HG03442 (cell line): Measurements from ENCODE around the gene MFNG.

Source experiments
- ATAC-seq: cut with Tn5 transposase; IDR thresholded peaks from one replicate; pipeline ENCODE4 v1.9.1; 2021; ENCODE audit warnings: mild to moderate bottlenecking, moderate library complexity; ENCODE audit not compliant: unreplicated experiment

The MFNG gene

DNA sequence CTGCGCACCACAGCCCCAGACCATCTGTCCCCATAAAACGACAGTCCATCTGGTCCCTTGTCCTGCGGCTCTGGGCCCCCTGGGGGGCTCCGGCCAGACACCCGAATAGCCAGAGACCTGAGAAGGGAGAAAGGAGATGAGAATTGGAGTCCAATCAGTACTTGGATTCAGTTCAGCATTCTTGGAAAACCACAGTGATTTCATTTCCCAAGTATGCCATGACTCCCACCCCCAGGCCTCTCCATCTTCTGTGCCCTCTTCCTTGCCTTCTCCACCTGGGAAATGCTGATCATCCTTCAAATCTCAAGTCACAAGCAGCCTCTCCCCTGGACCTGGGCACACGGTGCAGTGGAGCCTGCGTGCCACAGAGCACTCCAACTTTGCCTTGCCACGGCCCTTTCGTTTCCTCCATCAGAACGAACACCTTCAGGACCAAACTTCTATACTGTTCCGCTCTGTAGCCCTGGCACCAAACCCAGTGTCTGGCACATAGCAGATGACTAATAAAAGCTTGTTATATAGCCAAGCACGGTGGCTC lies 10.9 kb upstream of the MFNG start:
- no peak for ATAC-seq

DNA sequence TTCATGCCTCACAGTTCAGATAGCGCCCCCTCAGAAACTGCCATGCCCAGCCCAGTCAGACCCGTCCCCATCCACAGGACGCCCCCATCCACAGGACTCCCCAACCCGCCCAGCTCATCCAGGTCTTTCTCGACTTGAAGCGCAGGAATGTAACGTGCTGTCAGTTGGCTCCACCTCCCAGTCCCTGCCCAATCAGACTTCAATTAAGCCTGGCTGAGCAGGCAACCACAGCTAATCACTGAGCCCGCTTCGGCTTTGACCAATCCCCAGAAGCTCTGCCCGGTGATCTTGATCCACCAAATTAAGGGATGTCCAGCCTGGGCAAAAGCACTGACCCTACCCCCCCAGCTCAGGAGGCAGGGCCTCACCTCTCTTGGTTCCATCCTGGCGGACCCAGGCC lies 10.5 kb upstream of the MFNG start:
- no peak for ATAC-seq

DNA sequence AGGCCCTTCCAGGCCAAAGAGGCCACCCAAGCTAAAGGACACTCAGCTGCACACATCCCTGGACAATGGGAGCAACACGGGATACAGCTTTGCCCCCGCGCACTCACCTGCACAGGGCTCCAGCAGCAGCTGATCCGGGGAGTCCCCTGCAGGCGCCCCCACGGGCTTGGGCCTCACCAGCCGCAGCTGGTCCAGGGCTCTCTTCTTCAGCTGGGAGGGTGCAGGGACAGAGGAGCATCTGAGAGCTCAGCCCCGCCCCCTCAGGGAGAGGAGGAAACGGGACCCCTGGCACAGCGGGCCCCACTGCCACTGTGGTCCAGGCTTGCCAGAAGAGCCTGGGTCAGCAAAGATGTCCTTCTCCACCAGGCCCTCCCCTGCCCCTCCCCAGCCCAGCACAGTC lies 7.8 kb upstream of the MFNG start:
- ATAC-seq, result no peak

DNA sequence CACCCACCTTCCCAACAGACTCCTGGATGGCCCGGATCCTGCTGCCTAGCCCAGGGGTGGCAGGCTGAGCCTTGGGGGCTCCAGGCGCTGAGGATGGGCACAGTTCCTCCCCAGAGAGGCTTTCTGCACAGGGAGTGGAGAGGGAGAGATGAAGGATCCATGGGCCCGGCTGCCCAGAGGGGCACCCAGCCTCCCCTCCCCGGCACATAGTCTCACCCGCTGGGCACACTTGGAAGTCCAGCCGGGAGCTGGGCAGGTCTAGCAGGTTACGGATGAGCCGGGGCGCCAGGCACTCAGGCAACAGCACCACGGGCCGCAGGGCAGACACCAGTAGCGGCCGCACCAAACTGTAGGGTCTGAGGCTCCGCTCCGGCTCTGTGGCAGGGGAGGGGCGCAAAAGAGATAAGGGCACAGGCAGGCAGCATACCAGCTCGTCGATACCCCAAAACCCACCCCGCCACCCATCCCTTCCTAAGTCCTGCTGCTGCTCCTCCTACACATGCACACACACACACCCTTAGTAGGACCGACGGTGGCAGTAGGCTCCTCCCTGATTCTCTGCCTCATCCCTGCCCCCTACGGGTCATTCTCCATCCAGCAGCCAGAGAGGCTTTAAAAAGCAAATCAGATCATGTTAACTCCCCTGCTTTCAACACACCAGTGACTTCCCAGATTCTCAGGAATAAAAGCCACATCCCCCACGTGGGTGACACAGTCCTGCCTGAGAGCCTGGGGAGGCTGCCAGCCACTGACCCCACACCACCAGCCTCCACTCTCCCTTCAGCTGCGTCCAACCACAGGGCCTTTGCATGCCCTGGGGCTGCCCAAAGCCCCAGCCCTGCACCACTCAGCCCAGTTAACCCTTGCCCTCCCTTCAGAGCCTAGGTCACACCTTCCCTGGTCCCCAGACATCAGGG lies 6.5 kb upstream of the MFNG start:
- ATAC-seq, result no peak

DNA sequence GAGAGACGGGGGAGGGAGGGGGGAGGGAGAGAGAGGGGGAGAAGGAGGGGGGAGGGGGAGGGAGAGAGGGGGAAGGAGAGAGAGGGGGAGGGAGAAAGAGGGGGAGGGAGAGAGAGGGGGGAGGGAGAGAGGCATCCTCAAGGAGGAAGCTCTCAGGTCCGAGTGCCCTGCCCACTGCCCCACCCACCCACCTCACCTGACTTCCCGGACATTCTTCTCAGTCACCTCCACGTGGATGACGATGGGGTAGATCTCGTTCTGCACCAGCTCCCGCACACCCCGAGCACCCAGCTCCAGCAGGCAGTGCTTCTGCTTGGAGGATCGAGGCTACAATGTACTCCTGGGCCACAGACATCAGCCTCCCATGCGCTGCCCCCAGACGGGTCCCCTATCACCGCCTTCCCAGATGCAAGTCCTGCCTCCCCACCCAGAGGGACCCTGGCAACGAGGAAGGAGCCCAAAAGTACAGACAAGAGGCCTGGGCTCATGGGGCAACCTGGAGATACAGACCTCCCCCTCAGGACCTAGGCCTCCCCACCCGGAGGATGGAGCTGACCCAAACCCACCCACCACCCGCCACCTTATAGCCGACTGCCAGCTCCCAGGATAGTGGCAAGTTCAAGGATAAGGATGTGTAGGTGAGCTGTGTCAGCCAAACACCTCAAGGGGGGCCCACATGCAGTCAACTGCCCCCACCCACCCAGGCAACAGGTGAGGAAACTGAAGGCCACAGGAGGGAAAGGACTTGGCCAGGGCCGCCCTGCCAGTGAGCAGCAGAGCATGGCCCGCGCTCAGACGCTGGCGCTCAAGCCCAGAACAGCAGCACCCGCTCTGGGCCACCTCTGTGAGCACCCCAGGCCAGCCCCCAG lies 5.6 kb upstream of the MFNG start:
- ATAC-seq, result no peak

DNA sequence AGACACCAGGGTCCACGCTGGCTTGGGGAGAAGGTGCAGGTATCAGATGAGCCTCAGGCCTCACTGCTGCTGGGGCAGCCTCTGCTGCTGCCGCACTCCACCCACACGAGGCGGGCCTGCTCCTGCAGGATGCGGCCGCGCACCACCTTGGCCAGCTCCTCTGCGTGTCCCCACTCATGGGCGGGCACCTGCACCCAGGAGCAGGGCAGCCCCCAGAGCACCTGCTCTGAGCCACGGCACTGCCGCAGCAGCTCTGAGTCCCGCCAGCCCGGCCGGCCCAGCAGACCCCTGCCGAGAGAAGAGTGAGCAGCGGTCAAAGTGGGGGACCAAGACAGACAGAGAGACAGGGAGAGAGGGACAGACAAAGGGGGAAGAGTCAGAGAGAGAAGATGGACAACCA lies 4.9 kb upstream of the MFNG start:
- no peak for ATAC-seq

DNA sequence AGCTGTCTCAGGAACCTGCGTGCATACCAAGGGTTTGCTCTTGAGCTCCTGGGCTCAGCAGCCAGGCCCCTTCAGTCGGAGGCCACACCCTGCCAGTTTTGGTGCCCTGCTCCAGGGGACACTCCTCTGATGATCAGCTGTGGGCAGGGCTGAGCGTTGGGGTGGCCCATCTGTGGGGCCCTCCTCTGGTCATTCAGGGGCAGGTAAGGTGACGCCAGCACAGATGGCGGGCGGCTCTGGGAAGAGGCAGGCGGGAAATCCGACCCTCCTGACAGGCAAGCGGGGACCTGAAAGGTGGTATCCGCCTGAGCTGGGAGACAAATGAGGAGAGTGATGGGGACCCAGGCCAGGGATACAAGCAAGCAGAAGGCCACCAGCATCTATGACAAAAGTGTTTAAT lies 3.8 kb upstream of the MFNG start:
- no peak for ATAC-seq

DNA sequence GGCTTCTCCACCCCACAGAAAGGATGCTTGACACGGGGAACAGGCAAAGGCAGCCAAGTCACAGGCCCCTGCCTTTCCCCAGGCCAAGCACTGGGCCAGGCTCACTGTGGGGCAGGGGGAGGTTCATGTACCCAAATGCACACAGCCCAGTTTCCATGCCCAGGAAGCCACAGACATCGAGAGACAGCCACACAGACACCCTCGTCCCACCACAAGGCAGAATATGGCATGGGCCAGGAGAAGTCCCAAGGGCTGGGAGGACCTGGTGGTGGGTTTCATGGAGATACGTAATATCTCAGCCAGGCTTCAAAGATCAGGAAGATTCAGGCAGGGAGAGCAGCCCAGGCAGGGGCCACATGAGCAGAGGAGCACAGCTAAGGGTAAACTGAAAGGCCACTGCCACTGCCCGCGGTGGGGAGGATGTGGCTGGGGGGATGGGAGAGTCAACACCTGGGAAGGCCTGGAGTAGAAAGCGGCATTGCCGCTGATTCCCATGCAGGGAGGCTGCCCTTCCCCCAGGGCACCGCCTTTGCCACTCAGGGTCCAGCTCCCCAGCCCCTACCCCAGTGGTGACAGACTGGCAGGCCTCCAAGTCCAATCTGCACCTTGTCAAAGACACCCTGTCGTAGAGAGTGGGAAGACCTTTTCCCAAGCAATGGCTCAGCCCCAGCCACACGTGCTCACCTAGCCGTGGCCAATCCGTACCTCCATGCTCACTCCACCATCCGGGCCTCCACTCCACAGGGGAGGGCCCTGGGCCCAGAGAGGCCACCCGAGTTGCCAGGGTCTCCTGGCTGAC lies 2.4 kb upstream of the MFNG start:
- no peak for ATAC-seq

DNA sequence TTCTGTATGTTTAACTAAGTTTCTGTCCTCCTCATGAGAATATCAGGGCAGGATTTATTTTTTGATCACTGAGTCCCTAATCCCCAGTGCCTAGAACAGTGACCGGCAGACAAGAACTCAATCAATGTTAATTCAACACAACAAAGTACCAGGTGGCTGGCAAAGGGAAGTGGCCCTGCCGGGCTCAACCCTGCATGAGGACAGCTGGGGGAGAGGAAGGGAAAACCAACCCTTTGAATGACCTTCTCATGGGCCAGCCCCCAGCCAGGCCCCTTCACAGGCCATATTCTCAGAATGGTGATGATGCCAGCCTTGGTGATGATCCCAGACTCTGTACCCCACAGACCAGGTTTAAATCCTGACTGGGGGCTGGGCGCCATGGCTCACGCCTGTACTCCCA lies 1.4 kb upstream of the MFNG start:
- ATAC-seq, result no peak

DNA sequence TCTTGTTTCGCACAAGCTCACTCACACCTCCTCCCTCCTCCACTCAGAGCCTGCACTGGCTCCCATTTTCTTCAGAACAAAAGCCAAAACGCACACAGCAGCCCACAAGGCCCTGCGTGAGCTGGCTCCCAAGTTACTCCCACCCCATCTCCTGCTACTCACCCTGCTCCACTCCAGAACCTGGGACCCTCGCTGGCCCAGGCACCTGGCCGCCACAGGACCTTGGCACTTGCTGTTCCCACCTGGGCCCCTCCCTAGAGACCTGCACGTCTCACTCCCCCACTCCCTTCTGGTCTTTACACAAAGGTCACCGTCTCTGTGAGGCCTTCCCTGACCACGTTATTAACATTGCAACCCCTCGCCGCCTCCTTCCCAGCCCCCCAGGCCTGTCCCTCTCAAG lies 945 bp upstream of the MFNG start:
- ATAC-seq, result no peak

DNA sequence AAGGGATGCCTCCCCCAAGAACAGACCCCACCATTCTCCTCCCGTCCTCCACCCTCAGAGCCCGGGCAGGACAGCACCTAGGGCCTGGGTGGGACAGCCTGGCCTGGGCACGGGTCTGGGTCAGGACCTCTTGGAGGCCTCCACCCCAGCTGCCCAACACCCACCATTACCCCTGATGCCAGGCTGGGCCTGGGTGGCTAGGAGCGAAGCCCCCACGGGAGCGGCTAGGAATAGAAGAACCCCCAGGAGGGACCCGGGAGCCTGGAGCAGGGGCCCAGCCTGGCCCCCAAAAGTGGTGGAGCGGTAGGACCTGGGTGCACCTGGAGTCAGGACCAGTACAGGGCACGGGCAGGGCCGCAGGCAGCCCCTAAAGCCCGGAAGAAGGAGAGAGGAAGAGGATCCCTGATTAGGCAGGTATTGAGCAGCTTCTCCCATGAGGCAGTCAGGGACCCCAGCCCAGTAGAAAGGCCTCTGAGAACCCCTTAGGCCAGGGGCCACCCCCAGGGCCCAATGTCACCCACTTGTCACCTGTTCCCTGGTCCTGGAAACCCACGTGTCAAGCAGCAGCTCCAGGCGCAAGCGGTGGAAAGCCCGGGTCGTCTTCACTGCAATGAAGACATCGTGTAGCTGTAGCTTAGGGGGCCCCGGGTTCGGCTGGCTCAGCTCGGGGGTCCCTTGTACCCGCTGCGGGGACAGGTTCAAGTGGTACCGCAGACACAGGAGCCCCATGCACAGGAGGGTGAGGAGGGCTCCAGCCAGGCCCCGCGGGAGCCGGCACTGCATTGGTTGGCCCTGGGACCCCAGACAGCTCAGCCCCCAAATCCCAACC lies 575 bp downstream of the MFNG start:
- ATAC-seq, result no peak

DNA sequence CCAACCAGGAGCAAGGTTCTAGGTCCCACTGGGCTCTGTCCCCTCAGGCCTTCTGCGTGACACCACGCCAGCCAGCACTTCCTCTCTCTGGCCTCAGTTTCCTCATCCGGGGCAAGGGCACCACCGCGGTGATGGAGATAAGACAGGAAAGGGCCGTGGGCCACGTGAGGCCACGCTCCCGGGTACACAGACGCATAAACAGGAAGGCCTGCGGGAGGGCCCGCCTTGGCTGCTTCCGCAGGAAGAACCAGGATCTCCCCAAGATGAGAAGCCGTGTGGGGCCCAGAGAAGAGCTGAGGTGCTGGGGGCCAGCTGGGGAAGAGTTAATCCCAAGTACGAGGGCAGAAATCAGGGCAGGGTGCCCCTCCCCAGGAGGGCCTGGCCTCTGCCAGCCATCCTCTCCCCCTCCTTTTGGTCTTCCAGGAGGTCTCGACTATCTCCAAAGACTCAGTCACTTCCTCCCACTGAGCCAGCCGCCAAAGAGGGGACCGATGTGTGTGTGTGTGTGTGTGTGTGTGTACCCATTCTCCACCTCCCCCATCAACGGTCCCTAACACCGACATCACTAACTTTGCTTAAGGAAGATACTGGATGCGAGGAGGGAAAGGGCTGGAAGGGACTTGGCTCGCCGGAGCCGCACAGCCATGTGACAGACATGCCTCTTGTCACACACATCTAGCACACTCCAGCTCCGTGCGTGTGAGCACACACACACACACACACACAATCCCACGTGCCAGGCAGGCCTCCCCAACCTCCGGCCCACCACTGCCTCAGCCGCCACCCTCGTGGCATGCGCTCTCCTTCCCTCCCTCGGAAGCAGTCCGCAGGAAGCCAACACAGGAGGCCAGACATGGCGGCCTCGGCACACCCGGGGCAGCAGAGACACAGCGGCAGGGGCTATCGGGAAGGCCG lies 1.4 kb downstream of the MFNG start:
- no peak for ATAC-seq

DNA sequence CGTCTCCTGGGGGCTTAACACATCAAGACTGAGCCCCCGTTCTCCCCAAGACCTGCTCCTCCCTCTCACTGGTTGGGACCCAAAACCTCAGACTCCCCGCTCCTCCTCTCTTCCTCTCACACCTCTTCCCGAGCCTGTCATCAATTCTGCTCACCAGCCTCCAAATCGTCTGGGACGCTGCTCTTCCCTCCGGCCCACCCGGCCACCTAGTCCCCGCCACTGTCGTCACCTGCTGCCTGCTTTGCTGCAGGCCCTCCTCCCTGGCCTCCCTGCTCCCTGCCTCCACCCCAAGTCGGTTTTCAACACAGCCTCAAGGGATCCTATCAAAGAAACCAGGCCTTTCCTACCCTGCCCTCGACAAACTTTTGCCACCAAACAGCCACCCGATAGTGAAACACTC lies 3.1 kb downstream of the MFNG start:
- no peak for ATAC-seq

DNA sequence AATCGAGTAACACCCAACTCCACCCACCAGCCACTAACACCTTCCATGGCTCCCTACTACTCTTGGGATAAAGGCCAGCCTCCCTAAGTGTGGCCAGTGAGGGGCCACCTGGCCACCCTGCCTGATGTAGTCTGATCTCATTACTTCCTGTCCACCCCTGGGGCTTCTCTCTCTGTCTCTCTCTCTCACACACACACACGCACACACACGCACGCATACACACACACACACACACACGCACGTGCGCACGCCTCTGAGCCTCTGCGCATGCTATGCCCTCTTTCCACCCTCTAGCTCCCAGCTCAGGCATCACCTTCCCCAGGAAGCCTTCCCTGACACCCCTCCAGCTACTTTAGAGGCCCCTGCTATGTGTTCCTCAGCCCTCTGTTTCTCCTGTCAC lies 3.9 kb downstream of the MFNG start:
- no peak for ATAC-seq

DNA sequence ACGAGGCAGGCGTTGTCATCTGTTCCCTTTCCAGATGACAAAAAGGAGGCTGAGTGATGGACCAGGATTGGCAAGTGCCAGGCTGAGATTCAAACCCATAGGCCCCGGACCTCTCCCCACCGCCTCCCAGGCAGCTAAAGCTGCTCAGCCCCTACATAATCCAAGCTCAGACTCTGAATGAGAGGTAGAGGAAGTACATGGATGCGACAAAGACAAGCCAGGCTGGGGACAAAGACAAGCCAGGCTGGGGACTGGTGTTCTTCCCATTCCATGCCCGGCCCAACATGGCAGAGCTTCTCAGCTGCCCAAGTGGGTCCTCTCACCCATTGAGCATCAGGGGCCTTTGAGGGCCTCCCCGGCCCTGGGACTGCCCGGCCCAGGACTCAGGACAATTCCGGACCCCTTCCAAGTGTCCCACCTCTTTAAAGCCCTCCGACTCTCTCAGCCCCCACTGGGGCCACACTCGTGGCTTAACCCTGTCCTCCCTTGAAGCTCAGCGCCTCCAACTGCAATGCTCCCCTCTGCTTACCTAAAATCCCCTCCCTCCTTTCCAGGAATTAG lies 4.8 kb downstream of the MFNG start:
- no peak for ATAC-seq

DNA sequence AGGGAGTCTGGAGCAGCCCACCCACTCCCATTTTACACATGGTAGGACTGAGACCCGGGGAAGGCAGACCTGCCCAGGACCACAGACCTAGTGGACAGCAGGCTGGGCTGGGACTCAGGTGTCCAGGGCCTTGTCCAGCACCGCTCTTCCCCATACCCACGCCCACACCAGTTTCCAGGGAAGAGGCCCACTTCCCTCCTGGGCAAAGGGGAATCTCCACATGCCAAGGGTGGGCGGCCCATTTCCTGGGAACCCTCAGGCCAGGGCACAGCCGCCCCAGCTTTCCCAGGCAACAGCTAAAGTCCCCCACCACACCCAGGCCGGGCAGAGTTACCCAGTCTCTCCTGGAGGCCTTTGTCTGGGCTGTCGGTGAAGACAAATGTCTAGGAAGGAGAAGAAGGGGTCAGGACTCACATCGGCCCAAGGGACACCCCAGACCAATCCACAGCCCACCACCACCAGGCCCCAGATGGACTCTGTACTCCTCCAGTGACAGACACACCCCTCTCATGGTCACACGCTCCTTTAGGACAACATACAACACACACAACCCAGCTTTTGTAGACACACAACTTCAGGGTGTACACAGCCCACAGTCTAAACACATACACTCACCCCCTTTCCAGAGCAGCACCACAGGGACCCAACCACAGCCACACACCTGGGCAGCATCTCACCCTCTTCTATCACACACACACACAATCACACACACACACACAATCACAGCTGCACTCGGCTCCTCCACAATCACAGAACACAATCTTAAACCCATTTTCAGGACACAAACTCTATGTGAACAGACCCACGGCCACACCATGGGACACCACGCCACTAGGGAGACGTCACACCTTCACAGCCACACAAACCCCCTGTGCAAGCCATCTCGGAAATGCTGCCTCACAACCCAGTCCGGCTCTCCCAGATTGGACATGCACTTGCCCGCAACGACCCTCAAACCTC lies 5.5 kb downstream of the MFNG start:
- no peak for ATAC-seq

DNA sequence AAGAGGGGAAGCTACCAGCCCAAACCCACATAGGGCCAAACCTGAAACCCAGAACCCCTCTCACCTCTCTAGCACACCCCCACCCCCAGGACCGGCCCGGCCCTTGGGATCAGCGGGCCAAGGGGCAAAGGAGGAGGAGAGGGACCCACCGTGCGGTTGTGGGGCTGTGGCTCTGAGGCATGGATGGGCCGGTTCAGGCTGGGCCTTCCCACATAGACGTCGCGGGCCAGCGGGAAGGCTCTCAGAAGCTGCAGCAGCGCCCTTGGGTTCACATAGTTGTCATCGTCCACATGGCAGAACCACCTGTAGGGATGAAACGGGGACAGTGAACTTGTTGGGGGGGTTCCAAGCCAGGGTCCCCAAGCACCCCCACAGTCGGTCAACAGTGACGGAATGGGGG lies 7.0 kb downstream of the MFNG start:
- ATAC-seq, result no peak
